Upper lobe of right lung (tissue), 1 donor: Measurements from ENCODE around the gene GRK2. TPM values are rescaled to one million over a fixed set of nuclear protein-coding genes. Genes with fewer than 3 reads are reported as not detected.

Experiments used
- ATAC-seq: fragments of 200-7000 bp; cut with Tn5 transposase; one replicate; pipeline ENCODE4 v1.9.1; 2020; ENCODE audit warnings: mild to moderate bottlenecking, moderate library complexity
- DNase-seq: peaks from one replicate; pipeline ENCODE4 v3.0.0-alpha.2; 2020
- H3K27ac ChIP-seq: fragments of 200-600 bp; one replicate; pipeline ENCODE4 v1.8.0; 2022
- H3K27me3 ChIP-seq: fragments of 200-600 bp; one replicate; pipeline ENCODE4 v1.8.0; 2022; ENCODE audit warnings: mild to moderate bottlenecking
- H3K36me3 ChIP-seq: fragments of 200-600 bp; one replicate; pipeline ENCODE4 v1.8.0; 2022
- H3K4me1 ChIP-seq: fragments of 200-600 bp; one replicate; pipeline ENCODE4 v1.8.0; 2022
- H3K4me3 ChIP-seq: fragments of 200-600 bp; one replicate; pipeline ENCODE4 v1.8.0; 2022; ENCODE audit warnings: mild to moderate bottlenecking
- H3K9me3 ChIP-seq: fragments of 200-600 bp; one replicate; pipeline ENCODE4 v1.8.0; 2022
- CTCF ChIP-seq: fragments of 200-600 bp; IDR thresholded peaks from one replicate; pipeline ENCODE4 v1.8.0; 2022; ENCODE audit warnings: antibody characterized with exemption
- intact Hi-C: fragments of 100-400 bp; cut with DNase I; formaldehyde crosslinking; loops from one replicate; pipeline ENCODE4 v1.11.0; 2022
- total RNA-seq: library from RNA; stranded (reverse); fragmentation: NEBNext Ultra II Directional; extraction: Animal tissue kit (Norgen Biotek cat#: 25700); gene quantifications from one replicate; pipeline ENCODE4 v1.2.1, GENCODE V29; 2021
- donor health status: DM: no; HTN: yes; CAD: no; lungs with severe emphysema.

Gene GRK2
- total RNA-seq, 1 donor from 2014 or later: 98.4 TPM

GRCh38 chr11:67322049-67322448 lies 55.8 kb downstream of the GRK2 start:
- H3K4me3 ChIP-seq: no peak overlapping the region
- intact Hi-C loops: no loop called here
- ATAC-seq: no peak

GRCh38 chr11:67323526-67323925 lies 57.3 kb downstream of the GRK2 start:
- no peak overlapping the region for H3K4me3 ChIP-seq
- DNase-seq (no peak), ATAC-seq (no peak)
- TF ChIP-seq CTCF: no peak
- no peaks in the 10 kb centered on the region for H3K27me3 ChIP-seq
- intact Hi-C loops: no loop called here
- H3K36me3 ChIP-seq: no peaks in the 10 kb centered on the region
- peaks cover 5% of the 10 kb centered on the region for H3K4me1 ChIP-seq
- no peaks in the 10 kb centered on the region for H3K9me3 ChIP-seq
- H3K27ac ChIP-seq: no peak overlapping the region

More at GRCh38 chr11:67322049-67322448, 55.8 kb downstream of the GRK2 start:
- DNase-seq: peak; percentile 25
- Histone ChIP-seq H3K9me3 (no peaks in the 10 kb centered on the region), H3K36me3 (no peaks in the 10 kb centered on the region), H3K4me1 (peaks cover 10% of the 10 kb centered on the region), H3K27ac (no peak overlapping the region), H3K27me3 (no peaks in the 10 kb centered on the region)
- TF ChIP-seq CTCF: no peak

- no peak overlapping the region for H3K27ac ChIP-seq
- ATAC-seq (no peak), DNase-seq (no peak)
- no peaks in the 10 kb centered on the region for H3K27me3 ChIP-seq
- H3K4me3 ChIP-seq: no peak overlapping the region
- no peaks in the 10 kb centered on the region for H3K9me3 ChIP-seq
- intact Hi-C loops: no loop called here
- no peak for TF ChIP-seq CTCF
- H3K4me1 ChIP-seq: no peaks in the 10 kb centered on the region
- peaks cover 4% of the 10 kb centered on the region for H3K36me3 ChIP-seq
Observed at GRCh38 chr11:67332081-67332691, 65.9 kb downstream of the GRK2 start.

Other genes with a start within 250 kb of the GRK2 start
- not detected for gene SYT12, start 243.3 kb upstream of the GRK2 start, total RNA-seq
- gene RHOD, start 209.6 kb upstream of the GRK2 start, total RNA-seq: 16.7 TPM
- 79.5 TPM for gene KDM2A, start 147.2 kb upstream of the GRK2 start, total RNA-seq
- gene ANKRD13D, start 22.8 kb downstream of the GRK2 start, total RNA-seq: 59.4 TPM
- 36.4 TPM for gene SSH3, start 37.1 kb downstream of the GRK2 start, total RNA-seq
- 69.3 TPM for gene POLD4, start 87.1 kb downstream of the GRK2 start, total RNA-seq
- 4.0 TPM for gene CLCF1, start 107.1 kb downstream of the GRK2 start, total RNA-seq
- gene RAD9A, start 125.5 kb downstream of the GRK2 start, total RNA-seq: 20.7 TPM
- gene PPP1CA, start 135.4 kb downstream of the GRK2 start, total RNA-seq: 134 TPM
- gene TBC1D10C, start 137.6 kb downstream of the GRK2 start, total RNA-seq: 26.8 TPM
- 2.7 TPM for gene CARNS1, start 149.2 kb downstream of the GRK2 start, total RNA-seq
- 40.0 TPM for gene RPS6KB2, start 162.0 kb downstream of the GRK2 start, total RNA-seq
- gene PTPRCAP, start 171.2 kb downstream of the GRK2 start, total RNA-seq: 17.7 TPM
- 132 TPM for gene CORO1B, start 177.0 kb downstream of the GRK2 start, total RNA-seq
- gene GPR152, start 186.3 kb downstream of the GRK2 start, total RNA-seq: not detected
- gene CABP4, start 188.9 kb downstream of the GRK2 start, total RNA-seq: 3.2 TPM
- 46.9 TPM for gene TMEM134, start 202.8 kb downstream of the GRK2 start, total RNA-seq
- 87.0 TPM for gene AIP, start 216.6 kb downstream of the GRK2 start, total RNA-seq
- gene PITPNM1, start 238.9 kb downstream of the GRK2 start, total RNA-seq: 38.2 TPM
- gene CDK2AP2, start 241.7 kb downstream of the GRK2 start, total RNA-seq: 84.2 TPM